Upper lobe of left lung (tissue), 4 donors: ENCODE results near the gene SPEF1.

Source experiments
- POLR2A ChIP-seq, 4 donors: fragments of 450-650 bp; IDR thresholded peaks; one replicate each; pipeline ENCODE4 v1.5.1; 2016 to 2017; ENCODE audit warnings: antibody characterized with exemption in 4 of 4, mild to moderate bottlenecking in 2 of 4
- TF ChIP-seq, protein P1 (sequence below), 6 experiments: fragments of 450-650 bp in 4 of 6; fragments of 200-600 bp in 2 of 6; sonication (generic) in 2 of 6; IDR thresholded peaks; one replicate each; pipeline ENCODE4 v1.5.1; 2016 to 2019; ENCODE audit warnings: antibody characterized with exemption in 6 of 6

DNA sequence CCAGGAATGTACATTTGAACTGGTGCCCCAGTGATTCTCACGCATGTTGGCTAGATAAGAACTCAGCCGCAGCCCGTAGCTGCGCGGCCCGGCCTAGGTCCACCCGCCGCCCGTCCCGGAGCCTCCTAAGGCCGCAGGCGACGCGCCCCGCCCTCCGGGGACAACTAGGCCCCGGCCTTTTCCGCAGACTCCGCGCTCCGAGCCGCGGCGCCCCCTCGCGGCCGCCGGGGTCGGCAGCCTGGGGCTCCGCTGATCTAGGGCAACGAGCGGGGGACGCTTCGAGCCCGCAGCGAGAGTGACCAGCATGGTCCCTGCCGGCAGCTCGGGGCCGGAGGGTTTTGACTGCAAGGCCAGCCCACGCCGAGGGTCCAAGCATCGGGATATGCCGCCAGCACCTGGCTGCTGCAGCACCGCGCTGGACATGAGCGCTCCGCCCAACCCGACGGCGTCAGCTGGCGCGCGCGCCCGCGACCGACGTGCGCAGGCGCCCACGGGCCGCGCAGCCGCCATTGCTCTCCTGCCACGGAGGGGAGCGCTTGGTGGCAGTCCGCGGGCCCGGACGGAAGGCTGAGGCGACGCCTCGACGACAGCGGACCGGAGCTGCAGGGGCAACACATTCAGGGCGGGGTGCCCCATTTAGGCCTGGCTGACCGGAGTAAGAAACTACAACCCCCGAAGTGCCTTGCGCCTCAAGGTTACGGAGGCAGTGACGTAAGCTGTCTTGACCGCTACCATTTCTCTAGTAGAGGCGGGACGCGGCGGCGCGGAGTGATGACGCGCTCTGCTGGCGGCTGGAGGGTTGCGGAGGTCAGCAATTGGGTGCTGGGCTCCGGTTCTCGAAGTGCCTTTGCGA is 39.0 kb upstream of the SPEF1 start, which contains the start of gene AP5S1:
- TF ChIP-seq, protein P1, sequence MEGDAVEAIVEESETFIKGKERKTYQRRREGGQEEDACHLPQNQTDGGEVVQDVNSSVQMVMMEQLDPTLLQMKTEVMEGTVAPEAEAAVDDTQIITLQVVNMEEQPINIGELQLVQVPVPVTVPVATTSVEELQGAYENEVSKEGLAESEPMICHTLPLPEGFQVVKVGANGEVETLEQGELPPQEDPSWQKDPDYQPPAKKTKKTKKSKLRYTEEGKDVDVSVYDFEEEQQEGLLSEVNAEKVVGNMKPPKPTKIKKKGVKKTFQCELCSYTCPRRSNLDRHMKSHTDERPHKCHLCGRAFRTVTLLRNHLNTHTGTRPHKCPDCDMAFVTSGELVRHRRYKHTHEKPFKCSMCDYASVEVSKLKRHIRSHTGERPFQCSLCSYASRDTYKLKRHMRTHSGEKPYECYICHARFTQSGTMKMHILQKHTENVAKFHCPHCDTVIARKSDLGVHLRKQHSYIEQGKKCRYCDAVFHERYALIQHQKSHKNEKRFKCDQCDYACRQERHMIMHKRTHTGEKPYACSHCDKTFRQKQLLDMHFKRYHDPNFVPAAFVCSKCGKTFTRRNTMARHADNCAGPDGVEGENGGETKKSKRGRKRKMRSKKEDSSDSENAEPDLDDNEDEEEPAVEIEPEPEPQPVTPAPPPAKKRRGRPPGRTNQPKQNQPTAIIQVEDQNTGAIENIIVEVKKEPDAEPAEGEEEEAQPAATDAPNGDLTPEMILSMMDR (IDR thresholded peaks at IDR 0.05) = peak; percentile 99 to 100 (median 100)
- TF ChIP-seq POLR2A (IDR thresholded peaks at IDR 0.05) = peak in 2 of 4 donors; percentile 49 to 86
